ENCODE measurements around the gene SLC25A3. TPM values are rescaled to one million over a fixed set of nuclear protein-coding genes. Genes with fewer than 3 reads are reported as not detected.
"Not testable (repeated sequence)": the region's sequence is repeated elsewhere in the genome, so short reads cannot be mapped to it uniquely, and the experiment has no call there.

Gene SLC25A3
- total RNA-seq, 1 donor from 2014 or later = 1,102 TPM

DNA sequence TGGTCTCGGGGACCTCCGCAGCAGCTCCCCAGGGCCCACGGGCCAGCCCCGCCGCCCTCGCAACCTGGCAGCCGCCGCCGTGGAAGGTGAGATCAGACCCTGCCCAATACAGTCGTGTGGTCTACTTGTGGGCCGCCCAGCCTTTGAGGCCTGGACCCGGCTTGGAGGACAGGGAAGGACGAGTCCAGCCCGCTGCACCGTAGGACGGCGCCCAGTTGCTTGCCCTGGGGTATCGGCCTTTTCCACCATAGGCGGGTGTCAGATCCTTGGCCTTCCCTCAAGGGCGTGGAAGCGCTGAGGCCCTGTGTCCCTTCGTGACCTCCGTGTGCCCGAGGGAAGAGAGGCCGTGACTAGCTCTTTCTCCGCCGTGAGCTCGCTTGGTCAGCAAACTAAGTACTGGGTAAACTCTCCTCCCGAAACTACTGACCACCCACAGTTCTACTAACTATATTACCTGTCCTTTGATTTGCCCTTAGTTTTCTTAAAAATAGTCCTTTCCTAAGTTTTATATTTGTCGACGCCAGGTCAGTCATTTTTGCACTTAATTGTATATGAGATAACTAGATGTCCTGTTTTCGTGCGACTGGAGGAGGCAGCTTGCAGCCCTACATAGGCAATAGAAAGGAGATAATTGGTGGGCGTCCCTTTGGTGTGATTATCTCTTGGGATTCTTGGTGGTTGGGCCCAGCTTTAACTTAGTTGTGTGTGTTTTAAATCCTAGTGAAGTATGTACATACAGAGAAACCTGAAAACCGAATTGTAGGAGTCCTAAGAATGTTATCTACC, 757 bp downstream of the SLC25A3 start:
- peak; percentile 56 for DNase-seq (ENCODE audit: low read depth)

DNA sequence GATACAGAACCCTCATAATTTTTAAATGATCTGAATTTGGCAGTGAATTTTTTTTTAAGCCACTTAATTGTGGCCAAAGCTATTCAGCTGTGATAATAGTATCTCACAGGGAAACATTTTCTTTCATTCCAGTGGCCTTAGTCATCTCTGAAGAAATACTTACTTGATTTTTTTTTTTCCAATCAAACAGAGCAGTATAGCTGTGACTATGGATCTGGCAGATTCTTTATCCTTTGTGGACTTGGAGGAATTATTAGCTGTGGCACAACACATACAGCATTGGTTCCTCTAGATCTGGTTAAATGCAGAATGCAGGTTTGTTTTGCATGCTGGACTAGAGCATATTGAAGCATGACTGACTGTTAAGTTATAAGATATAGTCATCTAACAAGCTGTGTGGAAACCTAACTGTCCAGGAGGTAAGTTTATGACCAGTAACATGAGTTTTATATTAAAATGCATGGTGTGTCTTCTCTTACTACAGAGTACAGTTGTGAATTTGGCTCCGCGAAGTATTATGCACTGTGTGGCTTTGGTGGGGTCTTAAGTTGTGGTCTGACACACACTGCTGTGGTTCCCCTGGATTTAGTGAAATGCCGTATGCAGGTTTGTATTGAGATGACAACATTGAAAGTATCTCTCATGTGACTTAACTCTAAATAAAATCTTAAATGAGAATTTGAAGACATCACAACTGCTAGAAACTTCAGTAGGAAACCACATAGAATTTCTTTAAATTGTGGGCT, 1.9 kb downstream of the SLC25A3 start:
- peak; percentile 49 for DNase-seq (ENCODE audit: low read depth)

DNA sequence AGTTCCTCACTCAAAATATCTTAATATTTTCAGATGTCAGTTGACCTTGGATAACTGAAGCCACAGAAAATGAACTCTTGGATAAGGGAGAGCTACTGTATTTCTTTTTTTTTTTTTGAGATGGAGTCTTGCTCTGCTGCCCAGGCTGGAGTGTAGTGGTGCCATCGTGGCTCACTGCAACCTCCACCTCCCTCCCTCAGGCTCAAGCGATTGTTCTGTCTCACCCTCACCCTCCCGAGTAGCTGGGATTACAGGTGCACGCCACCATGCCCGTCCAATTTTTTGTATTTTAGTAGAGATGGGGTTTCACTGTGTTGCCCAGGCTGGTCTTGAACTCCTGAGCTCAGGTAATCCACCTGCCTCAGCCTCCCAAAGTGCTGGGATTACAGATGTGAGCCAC, 3.8 kb downstream of the SLC25A3 start:
- DNase-seq (ENCODE audit: low read depth) = not testable (repeated sequence)

DNA sequence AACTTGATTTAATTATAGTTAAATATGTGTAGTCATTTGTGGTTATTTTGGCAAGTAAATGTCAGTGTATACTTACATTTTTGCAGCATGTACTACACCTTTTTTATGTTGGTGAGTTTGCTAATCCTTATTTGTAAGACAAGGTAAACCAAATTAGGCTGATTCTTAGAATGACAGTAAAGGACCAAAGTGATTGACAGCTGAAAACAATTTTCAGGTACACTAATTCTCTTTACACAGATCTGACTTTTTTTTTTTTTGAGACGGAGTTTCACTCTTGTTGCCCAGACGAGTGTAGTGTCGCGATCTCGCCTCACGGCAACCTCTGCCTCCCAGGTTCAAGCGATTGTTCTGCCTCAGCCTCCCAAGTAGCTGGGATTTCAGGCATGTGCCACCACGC, 8.4 kb downstream of the SLC25A3 start:
- no peak for DNase-seq (ENCODE audit: low read depth)

DNA sequence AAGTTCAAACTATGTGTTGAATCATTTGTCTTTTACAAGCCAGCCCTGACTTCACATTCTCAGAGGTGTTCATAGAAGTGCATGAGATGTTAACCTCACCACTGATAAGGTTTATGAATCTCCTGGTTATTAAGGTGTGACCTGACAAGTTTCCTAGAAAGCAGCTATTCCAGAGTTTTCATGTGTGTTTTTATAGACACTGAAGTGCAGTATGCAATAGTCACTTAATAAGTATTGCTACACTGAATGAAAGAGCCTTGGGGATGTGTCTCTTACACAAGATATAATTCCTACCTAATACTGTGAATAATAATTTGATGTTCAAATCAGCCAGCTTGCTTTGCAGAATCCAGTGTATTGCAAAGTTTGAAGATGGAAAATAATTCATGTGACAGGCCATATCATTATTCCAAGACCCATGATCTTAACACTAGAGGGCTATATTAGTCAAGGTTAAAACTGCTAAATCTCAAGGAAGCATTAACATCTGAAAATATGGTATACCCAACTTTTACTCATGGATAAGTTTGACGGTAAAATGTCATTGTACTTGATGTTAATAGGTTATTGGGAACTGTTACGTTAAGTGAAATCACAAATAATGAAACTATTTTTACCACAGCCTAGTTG, 13.0 kb downstream of the SLC25A3 start:
- no peak for DNase-seq (ENCODE audit: low read depth)

DNA sequence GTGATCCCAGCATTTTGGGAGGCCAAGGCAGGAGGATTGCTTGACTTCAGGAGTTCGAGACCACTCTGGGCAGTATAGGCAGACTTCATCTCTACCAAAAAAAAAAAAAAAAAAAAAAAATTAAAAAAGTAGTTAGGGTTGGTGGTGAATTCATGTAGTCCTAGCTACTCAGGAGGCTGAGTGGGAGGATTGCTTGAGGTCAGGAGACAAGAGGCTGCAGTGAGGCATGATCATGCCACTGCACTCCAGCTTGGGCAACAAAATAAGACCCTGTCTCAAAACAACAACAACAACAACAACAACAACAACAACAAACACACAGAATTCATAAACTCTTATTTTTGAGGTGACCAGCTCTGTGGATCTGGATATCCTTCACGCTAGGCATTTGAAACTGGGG, 17.1 kb downstream of the SLC25A3 start:
- no peak for DNase-seq (ENCODE audit: low read depth)

DNA sequence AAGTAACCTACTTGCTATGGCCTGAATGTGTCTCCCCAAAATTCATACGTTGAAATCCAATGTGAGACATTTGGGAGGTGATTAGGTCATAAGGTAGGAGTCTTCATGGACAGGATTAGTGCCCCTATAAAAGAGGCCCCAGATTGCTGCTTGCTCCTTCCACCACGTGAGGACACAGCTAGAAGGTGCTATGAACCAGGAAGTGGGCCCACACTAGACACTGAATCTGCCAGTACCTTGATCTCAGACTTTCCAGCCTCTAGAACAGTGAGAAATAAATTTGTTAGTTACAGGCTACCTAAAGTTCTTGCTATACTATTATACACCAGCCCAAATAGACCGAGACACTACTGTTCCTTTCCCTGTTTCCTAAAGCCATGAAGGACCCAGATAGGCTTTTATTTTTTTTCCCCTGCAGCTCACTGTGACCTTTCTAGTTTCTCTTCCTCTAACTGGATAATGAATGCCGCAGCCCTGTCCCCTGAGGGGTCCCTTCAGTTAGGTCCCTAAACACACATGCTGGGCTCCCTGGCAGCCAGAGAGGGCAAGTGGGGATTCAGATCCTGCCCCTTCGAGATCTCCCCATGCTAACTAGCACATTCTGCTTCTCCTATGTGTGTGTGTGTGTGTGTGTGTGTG, 19.3 kb downstream of the SLC25A3 start:
- no peak for DNase-seq (ENCODE audit: low read depth)

DNA sequence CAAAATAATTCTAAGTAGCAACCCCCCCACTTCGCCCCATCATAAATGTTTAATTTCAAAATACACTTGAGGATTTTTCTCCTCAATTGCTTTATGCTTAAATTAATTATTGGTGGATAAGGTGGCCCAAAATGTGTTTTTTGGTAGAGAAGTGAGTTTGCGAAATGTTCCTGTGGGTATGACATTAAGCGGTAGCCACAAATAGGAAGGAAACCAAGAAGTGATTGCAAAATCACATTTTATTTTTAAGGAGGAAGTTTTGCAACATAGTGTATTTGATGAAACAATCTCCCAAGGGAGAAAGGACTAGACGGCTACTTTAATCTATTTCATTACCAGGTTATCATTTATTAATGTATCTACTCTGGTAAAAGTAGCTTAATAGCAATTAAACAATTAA, 25.5 kb downstream of the SLC25A3 start:
- DNase-seq (ENCODE audit: low read depth) = peak; percentile 11

DNA sequence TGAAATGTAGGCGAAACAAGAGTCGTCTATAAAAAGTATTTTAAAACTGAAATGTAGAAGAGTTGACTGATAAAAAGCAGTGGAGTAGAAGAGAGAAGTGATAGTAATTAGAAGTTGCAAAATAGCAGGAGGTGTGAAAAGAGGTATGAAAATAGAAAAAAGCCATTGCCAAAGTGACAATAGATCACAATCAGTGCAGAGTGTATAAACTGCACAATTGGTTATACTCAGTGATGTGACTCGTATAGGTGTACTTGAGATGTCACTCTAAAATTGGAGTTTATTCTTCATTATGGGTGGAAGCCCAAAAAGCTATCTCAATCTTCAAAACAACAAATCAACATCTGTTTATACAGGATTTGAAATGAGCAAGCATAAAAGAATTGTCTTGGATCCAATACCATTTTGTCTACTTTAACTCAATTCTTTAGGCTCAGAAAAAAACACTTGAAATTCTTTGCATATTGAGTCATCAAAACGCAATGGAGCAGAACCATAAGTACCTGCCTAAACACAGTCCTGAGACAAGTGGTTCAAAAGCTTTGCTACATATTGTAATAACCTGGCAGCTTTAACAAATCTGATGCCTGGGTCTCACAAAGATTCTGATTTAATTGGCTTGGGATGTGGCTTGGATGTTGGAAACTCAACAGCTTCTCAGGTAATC, 42.3 kb downstream of the SLC25A3 start:
- DNase-seq (ENCODE audit: low read depth) = peak; percentile 3

DNA sequence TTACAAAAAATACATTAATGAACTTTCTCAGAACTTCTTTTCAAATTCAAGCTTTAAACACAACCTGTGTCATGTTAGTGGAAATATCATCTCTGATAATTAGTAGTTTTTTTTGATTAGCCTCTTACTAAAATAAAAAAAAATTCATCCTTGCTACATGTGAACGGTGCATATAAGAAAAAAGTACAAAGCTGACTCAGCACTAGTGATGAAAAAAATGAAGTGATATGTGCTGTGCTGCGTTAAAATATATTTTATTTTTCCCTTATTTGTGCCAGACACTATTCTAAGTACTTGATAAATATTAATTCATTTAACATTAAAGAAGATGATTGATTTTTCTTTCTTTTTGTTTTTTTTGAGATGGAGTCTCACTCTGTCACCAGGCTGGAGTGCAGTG, 43.6 kb downstream of the SLC25A3 start:
- DNase-seq (ENCODE audit: low read depth) = no peak

DNA sequence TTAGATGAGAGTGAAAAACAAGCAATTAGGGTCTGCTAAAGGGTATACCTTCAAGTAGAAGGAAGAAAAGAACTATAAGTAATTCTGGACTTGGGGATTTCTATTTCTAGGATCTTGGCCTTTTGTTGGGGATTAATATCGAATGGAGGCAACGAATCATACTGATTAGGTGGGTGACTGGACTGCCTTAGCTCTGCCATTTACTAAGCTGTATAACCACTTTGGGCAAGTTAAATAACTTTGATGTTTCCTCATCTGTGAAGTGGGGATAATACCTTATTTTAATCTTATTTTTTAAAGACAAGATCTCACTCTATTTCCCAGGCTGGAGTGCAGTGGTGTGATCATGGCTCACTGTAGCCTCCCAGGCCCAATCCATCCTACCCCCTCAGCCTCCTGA, 44.5 kb downstream of the SLC25A3 start:
- no peak for DNase-seq (ENCODE audit: low read depth)

DNA sequence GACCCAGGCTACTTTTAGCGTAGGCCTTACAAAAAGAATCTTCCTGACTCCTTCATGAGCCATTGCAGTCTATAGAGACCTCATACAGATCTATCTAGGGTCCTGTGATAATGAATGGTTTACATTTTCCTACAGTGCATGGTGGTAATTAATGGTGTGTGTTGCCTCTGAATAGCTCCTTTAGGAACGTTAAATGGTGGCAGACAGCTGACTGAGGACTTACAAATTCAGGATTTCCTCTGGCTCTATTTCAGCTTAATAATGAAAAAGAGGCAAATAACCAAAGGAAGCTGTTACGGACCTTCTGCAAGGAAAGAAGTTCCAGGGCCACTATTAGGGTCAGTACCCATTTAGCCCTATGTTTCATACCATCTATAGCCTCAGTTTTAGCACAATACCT, 46.0 kb downstream of the SLC25A3 start:
- no peak for DNase-seq (ENCODE audit: low read depth)

DNA sequence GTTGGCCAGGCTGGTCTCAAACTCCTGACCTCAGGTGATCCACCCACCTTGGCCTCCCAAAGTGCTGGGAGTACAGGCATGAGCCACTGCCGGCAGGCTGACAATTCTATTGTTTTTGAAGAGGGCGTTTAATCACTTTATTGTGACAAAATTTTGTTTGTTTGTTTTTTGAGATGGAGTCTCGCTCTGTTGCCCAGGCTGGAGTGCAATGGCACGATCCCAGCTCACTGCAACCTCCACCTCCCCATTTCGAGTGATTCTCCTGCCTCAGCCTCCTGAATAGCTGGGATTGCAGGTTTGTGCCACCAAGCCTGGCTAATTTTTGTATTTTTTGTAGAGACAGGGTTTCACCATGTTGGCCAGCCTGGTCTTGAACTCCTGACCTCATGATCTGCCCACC, 49.3 kb downstream of the SLC25A3 start:
- not testable (repeated sequence) for DNase-seq (ENCODE audit: low read depth)

DNA sequence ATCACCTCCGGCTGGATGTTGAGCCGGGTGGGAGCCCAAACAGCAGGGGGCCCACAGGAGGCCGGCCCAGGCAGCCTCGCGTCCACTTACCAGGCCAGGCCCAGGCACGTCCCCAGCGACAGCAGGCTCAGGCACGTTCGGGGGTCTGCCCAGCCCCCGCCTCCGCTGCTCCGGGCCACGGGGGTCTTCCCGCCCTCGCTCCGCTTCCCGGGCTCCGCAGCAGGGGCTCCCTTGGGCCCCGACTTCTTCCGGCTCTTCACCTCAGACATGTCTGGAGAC, 50.9 kb downstream of the SLC25A3 start:
- DNase-seq (ENCODE audit: low read depth) = peak; percentile 61

DNA sequence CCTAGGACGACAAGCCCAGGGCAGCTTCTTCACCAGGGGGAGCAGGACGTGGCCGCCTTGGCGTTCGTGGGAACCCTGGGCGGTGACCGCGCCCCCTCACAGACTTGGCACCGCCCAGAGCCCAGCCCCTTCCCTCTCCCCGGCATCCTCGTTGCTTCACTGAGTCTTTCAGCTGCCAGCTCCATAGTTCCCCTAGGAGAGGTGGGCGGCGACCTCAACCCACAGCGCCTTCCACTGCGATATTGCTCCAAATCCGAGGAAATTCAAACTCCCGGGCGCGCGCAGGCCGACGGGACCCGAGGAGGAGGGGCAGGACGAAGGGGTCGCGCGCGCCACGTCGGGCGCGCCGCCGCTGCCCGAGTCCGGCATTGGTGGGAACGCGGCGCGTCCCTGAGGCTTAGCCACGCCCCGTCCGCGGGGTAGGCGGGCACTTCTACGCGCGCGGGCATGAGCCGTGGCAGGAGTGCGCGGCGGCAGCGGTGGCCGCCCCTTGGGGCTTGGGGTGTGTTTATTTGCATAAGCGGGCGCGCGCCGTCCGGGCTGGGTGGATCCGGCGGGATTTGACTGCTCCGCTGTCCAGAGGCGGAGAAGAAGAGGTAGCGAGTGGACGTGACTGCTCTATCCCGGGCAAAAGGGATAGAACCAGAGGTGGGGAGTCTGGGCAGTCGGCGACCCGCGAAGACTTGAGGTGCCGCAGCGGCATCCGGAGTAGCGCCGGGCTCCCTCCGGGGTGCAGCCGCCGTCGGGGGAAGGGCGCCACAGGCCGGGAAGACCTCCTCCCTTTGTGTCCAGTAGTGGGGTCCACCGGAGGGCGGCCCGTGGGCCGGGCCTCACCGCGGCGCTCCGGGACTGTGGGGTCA, 51.5 kb downstream of the SLC25A3 start, which contains the start of the genes APAF1 and IKBIP:
TSS of gene APAF1 (plus strand) at position 579 of the 860 bp plus-strand sequence. CDS start 3,070 bp downstream, outside the sequence.
TSS of gene IKBIP (minus strand) at position 77 of the 860 bp plus-strand sequence. CDS start 87 bp downstream, outside the sequence.
- DNase-seq (ENCODE audit: low read depth) = peak; percentile 97

DNA sequence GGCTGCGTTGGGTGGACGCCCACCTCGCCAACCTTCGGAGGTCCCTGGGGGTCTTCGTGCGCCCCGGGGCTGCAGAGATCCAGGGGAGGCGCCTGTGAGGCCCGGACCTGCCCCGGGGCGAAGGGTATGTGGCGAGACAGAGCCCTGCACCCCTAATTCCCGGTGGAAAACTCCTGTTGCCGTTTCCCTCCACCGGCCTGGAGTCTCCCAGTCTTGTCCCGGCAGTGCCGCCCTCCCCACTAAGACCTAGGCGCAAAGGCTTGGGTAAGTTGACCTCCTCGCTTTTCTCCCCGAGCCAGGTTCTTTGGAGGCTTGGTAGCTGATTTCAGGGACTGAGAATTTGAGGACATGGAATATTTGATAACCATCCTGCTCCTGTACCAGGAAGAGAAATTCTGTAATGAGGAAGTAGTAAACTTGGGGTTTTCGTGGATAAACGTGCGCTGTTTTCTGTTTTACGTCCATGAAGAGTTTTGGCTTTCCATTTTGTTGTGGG, 52.1 kb downstream of the SLC25A3 start:
- peak; percentile 22 for DNase-seq (ENCODE audit: low read depth)

DNA sequence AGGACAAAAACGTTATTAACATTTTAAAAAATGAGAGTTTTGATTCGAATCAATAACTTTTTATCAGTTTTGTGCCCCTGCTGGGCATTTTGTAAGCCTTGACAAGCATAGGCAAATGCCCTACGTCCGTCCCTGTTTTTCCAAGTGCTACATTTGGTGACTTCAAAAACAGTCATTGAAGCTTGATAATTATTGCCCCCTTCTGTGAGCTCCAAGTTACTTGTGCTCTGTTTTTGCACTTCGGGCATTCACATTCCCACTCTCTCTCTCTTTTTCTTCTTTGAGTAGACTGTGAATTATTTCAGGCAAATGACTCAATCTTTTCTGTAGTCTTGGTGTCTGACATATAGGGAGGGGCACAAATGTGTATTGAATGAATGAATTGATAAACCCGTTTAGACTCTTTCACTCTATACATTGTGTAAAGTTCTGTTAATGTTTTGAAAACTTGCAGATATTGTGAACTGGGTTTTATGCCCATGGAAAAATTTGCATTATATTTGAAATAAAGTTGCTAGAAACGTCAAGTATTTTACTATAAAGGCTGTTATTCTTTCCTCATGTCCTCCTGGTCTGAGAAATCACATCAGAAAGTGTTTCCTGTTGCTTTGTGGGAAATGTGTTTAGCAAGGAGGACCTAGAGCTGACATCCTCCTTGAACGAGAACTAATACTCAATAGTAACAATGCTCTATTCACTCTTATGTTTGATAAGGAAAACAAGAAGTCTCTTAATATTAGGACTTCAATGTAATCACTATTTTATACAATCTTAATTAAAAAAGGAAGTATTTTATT, 53.0 kb downstream of the SLC25A3 start:
- DNase-seq (ENCODE audit: low read depth) = peak; percentile 33

DNA sequence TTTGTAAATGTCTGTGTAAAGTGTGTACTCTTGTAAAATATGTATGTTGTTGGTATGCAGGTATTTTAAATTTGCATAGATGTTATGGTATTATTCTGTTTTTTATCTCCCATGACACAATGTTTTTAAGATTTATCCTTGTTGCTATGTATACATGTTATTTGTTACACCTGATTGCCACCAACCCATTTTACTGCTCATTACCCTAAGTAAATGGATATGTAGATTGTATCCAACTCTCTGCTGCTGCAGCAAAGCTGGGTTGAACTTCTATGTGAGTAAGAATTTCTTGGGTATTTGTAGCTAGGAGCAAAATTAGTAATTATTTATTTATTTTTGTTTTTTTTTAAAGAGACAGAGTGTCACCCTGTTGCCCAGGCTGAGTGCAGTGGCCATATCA, 57.8 kb downstream of the SLC25A3 start:
- no peak for DNase-seq (ENCODE audit: low read depth)

DNA sequence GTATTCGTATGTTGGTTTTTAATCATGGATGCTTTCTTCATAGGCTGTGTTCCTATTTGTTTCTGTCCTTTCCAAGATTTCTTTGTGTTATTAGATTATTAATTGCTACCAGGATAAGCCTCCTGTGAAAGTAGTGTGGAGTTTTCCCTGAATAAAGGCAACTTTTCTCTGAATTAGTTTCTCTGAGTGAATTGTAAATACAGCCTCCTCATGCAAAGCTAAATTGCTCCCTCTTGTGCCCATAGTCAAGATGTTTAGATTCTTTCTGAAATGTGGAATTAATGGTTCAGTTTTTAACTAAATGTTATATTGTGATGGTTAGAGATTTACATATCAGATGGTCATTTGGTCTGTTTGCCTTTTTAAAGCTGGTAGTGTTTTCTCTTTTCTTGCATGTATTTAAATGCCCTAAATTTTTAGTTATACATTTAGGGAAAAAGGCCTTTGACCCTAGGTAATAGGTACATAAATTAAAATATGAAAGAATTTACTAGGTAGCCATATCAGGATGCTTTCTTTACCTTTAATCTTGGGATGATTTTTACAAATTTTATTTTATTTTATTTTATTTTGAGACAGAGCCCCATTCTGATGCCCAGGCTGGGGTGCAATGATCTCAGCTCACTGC, 60.5 kb downstream of the SLC25A3 start:
- DNase-seq (ENCODE audit: low read depth) = peak; percentile 69
